T-cell (primary cell): Measurements from ENCODE around the gene TNFSF9. TPM values are rescaled to one million over a fixed set of nuclear protein-coding genes. Genes with fewer than 3 reads are reported as not detected.

ENCODE experiments used
- ATAC-seq, 4 experiments: fragments of 200-7000 bp in 3 of 4; fragments of 150-1000 bp in 1 of 4; cut with Tn5 transposase; replicated peaks in 1 of 4; 1 replicate in 3 of 4; 2 replicates in 1 of 4; pipeline ENCODE4 v1.10.0; 2021; ENCODE audit warnings: moderate library complexity in 3 of 4, mild to moderate bottlenecking in 2 of 4, moderate number of reproducible peaks in 1 of 4
- CTCF ChIA-PET, 2 donors: fragments of 300-600 bp; sonication (Branson Sonifier 250); formaldehyde crosslinking; loops; one replicate each; lab custom pipeline; 2022; ENCODE audit warnings: antibody characterized with exemption in 2 of 2; lab: Charles Lee
- POLR2A ChIA-PET, 2 donors: fragments of 300-600 bp; sonication (Branson Sonifier 250); formaldehyde crosslinking; loops; one replicate each; lab custom pipeline; 2022; ENCODE audit warnings: antibody characterized with exemption in 2 of 2; lab: Charles Lee
- DNase-seq, 35 experiments: peaks; one replicate each; pipeline versions ENCODE4 v3.0.0 to v3.0.0-alpha.2; 2013 to 2023
- H3K27ac ChIP-seq: one replicate; pipeline ENCODE4 v1.5.1; 2013; ENCODE audit warnings: low read length
- H3K27me3 ChIP-seq, 2 experiments: replicated peaks in 1 of 2; 1 replicate in 1 of 2; 2 replicates in 1 of 2; pipeline versions ENCODE4 v1.6.1 to v1.7.0; 2013; ENCODE audit warnings: low read length in 1 of 2, mixed read lengths in 1 of 2; ENCODE audit not compliant: control insufficient read depth in 2 of 2, insufficient read depth in 2 of 2; ENCODE audit errors: extremely low read depth in 1 of 2
- H3K36me3 ChIP-seq, 2 donors: 1 replicate in 1 of 2; 2 replicates in 1 of 2; pipeline versions ENCODE4 v1.6.1 to v1.7.0; 2013; ENCODE audit warnings: low read length in 1 of 2; ENCODE audit not compliant: control insufficient read depth in 2 of 2, insufficient read depth in 1 of 2; ENCODE audit errors: extremely low read depth in 1 of 2
- H3K4me1 ChIP-seq, 2 experiments: 1 replicate in 1 of 2; 2 replicates in 1 of 2; pipeline versions ENCODE4 v1.6.1 to v1.7.0; 2013; ENCODE audit warnings: low read length in 2 of 2, mixed read lengths in 1 of 2; ENCODE audit not compliant: insufficient read depth in 2 of 2, control insufficient read depth in 1 of 2; ENCODE audit errors: extremely low read depth in 1 of 2
- H3K4me3 ChIP-seq, 2 donors: 1 replicate in 1 of 2; 2 replicates in 1 of 2; pipeline versions ENCODE4 v1.5.1 to v1.7.0; 2013; ENCODE audit warnings: mild to moderate bottlenecking in 2 of 2, low read length in 1 of 2, moderate library complexity in 1 of 2; ENCODE audit not compliant: control insufficient read depth in 1 of 2; ENCODE audit errors: extremely low read depth in 1 of 2
- H3K9me3 ChIP-seq: 2 replicates; pipeline ENCODE4 v1.7.0; 2013
- H3K27ac Mint-ChIP-seq, 2 donors: one replicate each; pipeline ENCODE4 v1.8.0; 2020 to 2021; ENCODE audit warnings: mild to moderate bottlenecking in 2 of 2, mixed read lengths in 2 of 2
- H3K27me3 Mint-ChIP-seq, 2 donors: one replicate each; pipeline ENCODE4 v1.8.0; 2021 to 2022; ENCODE audit warnings: mixed read lengths in 2 of 2
- H3K36me3 Mint-ChIP-seq: one replicate; pipeline ENCODE4 v1.8.0; 2021; ENCODE audit warnings: mixed read lengths
- H3K4me1 Mint-ChIP-seq, 3 donors: one replicate each; pipeline ENCODE4 v1.8.0; 2020 to 2022; ENCODE audit warnings: mixed read lengths in 3 of 3, mild to moderate bottlenecking in 1 of 3
- H3K4me3 Mint-ChIP-seq, 3 donors: one replicate each; pipeline ENCODE4 v1.8.0; 2020 to 2022; ENCODE audit warnings: mild to moderate bottlenecking in 3 of 3, mixed read lengths in 3 of 3, moderate library complexity in 3 of 3
- H3K9me3 Mint-ChIP-seq, 3 donors: one replicate each; pipeline ENCODE4 v1.8.0; 2020 to 2022; ENCODE audit warnings: mixed read lengths in 3 of 3
- WGBS: methylation state at CpG from one replicate; pipeline ENCODE4 v1.1.5; 2013; ENCODE audit warnings: missing lambda C conversion rate; ENCODE audit not compliant: insufficient coverage; 5-methylcytosine and 5-hydroxymethylcytosine counted together
- total RNA-seq, 35 experiments: library from RNA in 6 of 35; stranded (reverse) in 6 of 35; fragments of 120-200 nt in 1 of 35; gene quantifications; one replicate each; pipeline versions ENCODE4 v1.2.1 to v1.2.4 and lab custom pipeline; 2013 to 2026

The TNFSF9 gene
- total RNA-seq, 5 donors from 2014 or later (not counting 1 experiment from before 2014, with no cell fraction given): 1.3 to 6.0 (median 1.6) TPM

DNA sequence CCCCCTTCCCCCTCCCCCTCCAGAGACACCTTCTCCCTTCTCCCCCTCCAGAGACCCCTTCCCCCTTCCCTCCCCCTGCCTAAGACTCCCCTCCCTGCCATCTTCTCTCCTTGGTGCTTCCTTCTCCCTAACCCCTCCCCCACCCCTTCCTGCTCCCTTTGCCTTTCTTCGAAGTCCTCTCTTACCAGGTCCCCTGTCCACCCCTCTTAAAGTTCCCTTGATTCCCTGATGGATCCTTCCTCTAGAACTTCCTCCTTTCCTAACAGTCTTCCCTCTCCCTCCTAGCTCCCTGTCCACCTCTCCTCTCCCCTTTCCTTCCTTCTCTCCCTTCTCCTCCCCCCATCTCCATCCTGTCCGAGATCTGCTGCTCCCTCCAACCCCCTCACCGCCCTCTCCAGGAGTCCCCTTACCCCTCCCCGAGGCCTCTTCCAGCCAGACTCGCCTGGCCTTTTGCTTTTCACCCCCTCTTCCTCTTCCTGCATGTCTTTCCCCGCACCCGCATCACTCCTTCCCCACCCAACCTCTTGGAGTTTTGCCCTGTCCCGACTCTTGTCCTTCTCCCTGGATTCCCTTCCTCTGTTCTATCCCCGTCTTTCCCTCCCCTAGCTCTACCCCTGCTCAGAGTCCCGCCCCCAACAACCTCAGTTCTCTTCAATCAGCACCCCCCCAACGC is 3.1 kb downstream of the TNFSF9 start:
- Mint-ChIP-seq H3K27me3 (peaks cover 19 to 35% of the 10 kb centered on the region in 2 donors), H3K4me1 (peaks cover 45 to 63% (median 62%) of the 10 kb centered on the region in 3 donors)
- 69% methylated on average over 7 of the region's 11 CpGs for WGBS

DNA sequence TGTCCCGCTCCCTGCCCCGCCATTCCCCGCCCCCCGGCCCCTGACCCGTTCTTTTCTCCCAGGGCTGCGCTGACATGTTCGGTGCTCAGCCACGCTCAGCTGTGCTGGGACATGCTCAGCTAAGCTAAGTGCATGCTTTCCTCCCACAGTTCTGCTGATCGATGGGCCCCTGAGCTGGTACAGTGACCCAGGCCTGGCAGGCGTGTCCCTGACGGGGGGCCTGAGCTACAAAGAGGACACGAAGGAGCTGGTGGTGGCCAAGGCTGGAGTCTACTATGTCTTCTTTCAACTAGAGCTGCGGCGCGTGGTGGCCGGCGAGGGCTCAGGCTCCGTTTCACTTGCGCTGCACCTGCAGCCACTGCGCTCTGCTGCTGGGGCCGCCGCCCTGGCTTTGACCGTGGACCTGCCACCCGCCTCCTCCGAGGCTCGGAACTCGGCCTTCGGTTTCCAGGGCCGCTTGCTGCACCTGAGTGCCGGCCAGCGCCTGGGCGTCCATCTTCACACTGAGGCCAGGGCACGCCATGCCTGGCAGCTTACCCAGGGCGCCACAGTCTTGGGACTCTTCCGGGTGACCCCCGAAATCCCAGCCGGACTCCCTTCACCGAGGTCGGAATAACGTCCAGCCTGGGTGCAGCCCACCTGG is 3.7 kb downstream of the TNFSF9 start:
- Histone ChIP-seq H3K27ac (no peak overlapping the region), H3K27me3 (peaks cover 0 to 37% of the 10 kb centered on the region in 2 experiments), H3K9me3 (no peaks in the 10 kb centered on the region), H3K4me3 (no peak overlapping the region), H3K4me1 (peaks cover 17 to 63% of the 10 kb centered on the region in 2 experiments), H3K36me3 (no peaks in the 10 kb centered on the region)
- peaks cover 19 to 35% of the 10 kb centered on the region in 2 donors for H3K27me3 Mint-ChIP-seq
- POLR2A ChIA-PET: interaction anchor here in 1 of 2 donors (0.8 kb wide), 1 partner anchor 138 kb away, joined by 3 read pairs; no protein-coding TSS in a partner anchor
- H3K27ac Mint-ChIP-seq: no peak overlapping the region
- peaks cover 45 to 61% (median 59%) of the 10 kb centered on the region in 3 donors for H3K4me1 Mint-ChIP-seq
- DNase-seq: no peak
- 95% methylated on average over 38 of the region's 40 CpGs for WGBS
- no peak for ATAC-seq
- CTCF ChIA-PET: interaction anchor here in 1 of 2 donors (0.6 to 1.2 kb wide), 2 partner anchors 407 to 478 kb away, joined by 3 read pairs; no protein-coding TSS in a partner anchor
- H3K36me3 Mint-ChIP-seq: no peaks in the 10 kb centered on the region
- H3K9me3 Mint-ChIP-seq: no peaks in the 10 kb centered on the region
- no peak overlapping the region for H3K4me3 Mint-ChIP-seq

More for the DNA sequence above, 3.1 kb downstream of the TNFSF9 start:
- no peak overlapping the region for H3K27ac Mint-ChIP-seq
- Histone ChIP-seq H3K9me3 (no peaks in the 10 kb centered on the region), H3K4me3 (no peak overlapping the region), H3K27ac (no peak overlapping the region), H3K4me1 (peaks cover 17 to 64% of the 10 kb centered on the region in 2 experiments), H3K27me3 (peaks cover 0 to 36% of the 10 kb centered on the region in 2 experiments), H3K36me3 (no peaks in the 10 kb centered on the region)
- no peak overlapping the region for H3K4me3 Mint-ChIP-seq
- ChIA-PET POLR2A (interaction anchor here in 1 of 2 donors (0.8 kb wide), 1 partner anchor 137 kb away, joined by 3 read pairs; no protein-coding TSS in a partner anchor), CTCF (interaction anchor here in 1 of 2 donors (0.6 kb wide), 1 partner anchor 479 kb away, joined by 3 read pairs; no protein-coding TSS in a partner anchor)
- ATAC-seq (no peak), DNase-seq (no peak)
- H3K9me3 Mint-ChIP-seq: no peaks in the 10 kb centered on the region
- H3K36me3 Mint-ChIP-seq: no peaks in the 10 kb centered on the region

DNA sequence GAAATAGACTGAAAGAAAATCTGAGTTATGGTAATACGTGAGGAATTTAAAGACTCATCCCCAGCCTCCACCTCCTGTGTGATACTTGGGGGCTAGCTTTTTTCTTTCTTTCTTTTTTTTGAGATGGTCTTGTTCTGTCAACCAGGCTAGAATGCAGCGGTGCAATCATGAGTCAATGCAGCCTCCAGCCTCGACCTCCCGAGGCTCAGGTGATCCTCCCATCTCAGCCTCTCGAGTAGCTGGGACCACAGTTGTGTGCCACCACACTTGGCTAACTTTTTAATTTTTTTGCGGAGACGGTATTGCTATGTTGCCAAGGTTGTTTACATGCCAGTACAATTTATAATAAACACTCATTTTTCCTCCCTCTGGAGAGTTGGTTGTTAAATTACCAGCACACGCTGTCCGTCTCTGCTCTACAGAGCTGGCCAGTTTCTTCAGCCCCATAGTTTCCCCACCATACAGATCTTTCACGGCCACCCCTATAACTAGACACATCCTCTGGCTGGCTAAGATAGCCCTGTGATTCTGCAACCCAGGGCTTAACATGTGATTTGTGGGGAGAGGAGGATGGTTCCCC is 4.8 kb downstream of the TNFSF9 start:
- Mint-ChIP-seq H3K36me3 (no peaks in the 10 kb centered on the region), H3K4me3 (peak overlapping the region in 1 of 3 donors; percentile 2), H3K4me1 (peaks cover 40 to 50% (median 49%) of the 10 kb centered on the region in 3 donors), H3K27ac (peak overlapping the region; percentile 45 to 69), H3K27me3 (peaks cover 19 to 35% of the 10 kb centered on the region in 2 donors), H3K9me3 (no peaks in the 10 kb centered on the region)
- ChIA-PET CTCF (interaction anchor here in 1 of 2 donors (1.0 to 1.2 kb wide), 2 partner anchors 201 to 405 kb away, joined by 3 read pairs; no protein-coding TSS in a partner anchor), POLR2A (interaction anchor here (0.5 to 0.7 kb wide), 3 partner anchors 16 to 1160 kb away, joined by 3 to 5 read pairs (median 4); partner anchors contain the start of gene SLC25A23 (in 1 of the 2))
- DNase-seq (no peak), ATAC-seq (no peak)
- Histone ChIP-seq H3K4me3 (no peak overlapping the region), H3K27me3 (peaks cover 0 to 39% of the 10 kb centered on the region in 2 experiments), H3K9me3 (no peaks in the 10 kb centered on the region), H3K36me3 (no peaks in the 10 kb centered on the region), H3K27ac (no peak overlapping the region), H3K4me1 (peaks cover 17 to 58% of the 10 kb centered on the region in 2 experiments)
- 96% methylated on average over 4 of the region's 10 CpGs for WGBS

DNA sequence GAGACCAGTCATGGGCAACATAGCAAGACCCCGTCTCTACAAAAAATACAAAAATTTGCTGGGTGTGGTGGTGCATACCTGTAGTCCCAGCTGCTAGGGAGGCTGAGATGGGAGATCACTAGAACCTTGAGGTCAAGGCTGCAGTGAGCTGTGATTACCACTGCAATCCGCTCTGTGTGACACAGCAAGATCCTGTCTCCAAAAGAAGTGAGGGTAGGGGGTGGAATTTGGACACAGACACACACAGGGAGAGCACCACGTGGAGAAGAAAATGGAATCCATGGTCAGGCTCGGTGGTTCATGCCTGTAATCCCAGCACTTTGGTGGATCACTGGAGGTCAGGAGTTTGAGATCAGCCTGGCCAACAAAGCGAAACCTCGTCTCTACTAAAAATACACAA is 8.7 kb downstream of the TNFSF9 start:
- no peak overlapping the region for H3K27ac ChIP-seq
- H3K27ac Mint-ChIP-seq: no peak overlapping the region
- no peaks in the 10 kb centered on the region for H3K9me3 ChIP-seq
- peaks cover 5 to 39% of the 10 kb centered on the region in 2 experiments for H3K4me1 ChIP-seq
- peaks cover 17 to 31% (median 22%) of the 10 kb centered on the region in 3 donors for H3K4me1 Mint-ChIP-seq
- H3K27me3 Mint-ChIP-seq: peaks cover 0 to 14% of the 10 kb centered on the region in 2 donors
- ATAC-seq (no peak), DNase-seq (no peak)
- 90% methylated on average over 1 of the region's 6 CpGs for WGBS
- peaks cover 0 to 19% of the 10 kb centered on the region in 2 experiments for H3K27me3 ChIP-seq
- ChIA-PET CTCF (interaction anchor here (0.6 to 0.9 kb wide), 4 partner anchors 9 to 786 kb away, joined by 3 to 6 read pairs (median 4); partner anchors contain the start of gene TNFSF9 (in 1 of the 2)), POLR2A (interaction anchor here (0.5 to 0.7 kb wide), 2 partner anchors 39 to 179 kb away, joined by 6 to 8 read pairs; no protein-coding TSS in a partner anchor)
- no peak overlapping the region for H3K4me3 Mint-ChIP-seq
- H3K4me3 ChIP-seq: no peak overlapping the region
- H3K9me3 Mint-ChIP-seq: no peaks in the 10 kb centered on the region
- no peaks in the 10 kb centered on the region for H3K36me3 ChIP-seq
- H3K36me3 Mint-ChIP-seq: no peaks in the 10 kb centered on the region

DNA sequence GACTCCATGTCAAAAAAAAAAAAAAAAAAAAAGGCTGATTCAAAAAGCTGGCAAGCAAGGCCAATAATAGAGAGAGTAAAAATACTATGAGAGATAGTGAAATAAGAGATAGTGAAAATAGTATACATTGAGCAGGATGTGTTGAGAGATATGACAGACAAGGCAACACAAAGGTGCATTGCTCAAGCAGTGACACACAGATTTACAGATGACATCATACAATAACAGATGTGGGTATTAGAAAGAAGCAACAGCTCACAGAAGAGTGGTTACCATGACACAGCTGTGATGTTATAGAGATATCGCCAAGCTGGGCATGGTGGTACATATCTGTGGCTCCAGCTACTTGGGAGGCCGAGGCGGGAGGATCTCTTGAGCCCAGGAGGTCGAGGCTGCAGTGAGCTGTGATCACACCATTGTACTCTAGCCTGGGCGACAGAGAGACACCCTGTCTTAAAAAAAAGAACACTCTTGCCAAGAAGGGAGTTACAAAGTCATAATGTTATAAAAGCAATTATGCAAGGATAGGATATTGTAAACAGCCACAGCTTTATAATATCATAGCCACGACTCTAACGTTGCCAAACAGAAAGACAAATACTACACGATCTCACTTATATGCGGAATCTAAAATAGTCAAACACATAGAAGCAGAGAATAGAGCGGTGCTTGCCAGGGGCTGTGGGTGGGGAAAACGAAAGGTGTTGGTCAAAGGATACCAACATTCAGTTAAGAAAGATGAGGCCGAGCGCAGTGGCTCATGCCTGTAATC is 10.3 kb downstream of the TNFSF9 start:
- Mint-ChIP-seq H3K4me1 (peaks cover 12 to 22% (median 14%) of the 10 kb centered on the region in 3 donors), H3K36me3 (no peaks in the 10 kb centered on the region), H3K4me3 (no peak overlapping the region), H3K9me3 (no peaks in the 10 kb centered on the region), H3K27ac (no peak overlapping the region), H3K27me3 (peaks cover 0 to 2% of the 10 kb centered on the region in 2 donors)
- H3K27me3 ChIP-seq: peaks cover 0 to 17% of the 10 kb centered on the region in 2 experiments
- ATAC-seq (no peak), DNase-seq (no peak)
- ChIA-PET CTCF (interaction anchor here in 1 of 2 donors (0.6 kb wide), 1 partner anchor 263 kb away, joined by 3 read pairs; no protein-coding TSS in a partner anchor), POLR2A (no interaction called here)
- no peak overlapping the region for H3K4me3 ChIP-seq
- no peaks in the 10 kb centered on the region for H3K9me3 ChIP-seq
- peaks cover 5 to 32% of the 10 kb centered on the region in 2 experiments for H3K4me1 ChIP-seq
- no peaks in the 10 kb centered on the region for H3K36me3 ChIP-seq
- 100% methylated on average over 5 of the region's 13 CpGs for WGBS
- H3K27ac ChIP-seq: no peak overlapping the region
